Astrocyte (in vitro differentiated cells and primary cell): ENCODE measurements around the gene DIRAS3.

Experiments
- EZH2 ChIP-seq: IDR thresholded peaks from 2 replicates; pipeline ENCODE4 v1.6.1; 2012; ENCODE audit warnings: mild to moderate bottlenecking, low read length, inconsistent platforms; ENCODE audit not compliant: insufficient read depth
- TF ChIP-seq, protein P1 (sequence below): IDR thresholded peaks from 2 replicates; pipeline ENCODE4 v1.5.1; 2011; ENCODE audit warnings: low read depth, mild to moderate bottlenecking, inconsistent platforms, low read length, moderate library complexity; ENCODE audit not compliant: insufficient read depth

DNA sequence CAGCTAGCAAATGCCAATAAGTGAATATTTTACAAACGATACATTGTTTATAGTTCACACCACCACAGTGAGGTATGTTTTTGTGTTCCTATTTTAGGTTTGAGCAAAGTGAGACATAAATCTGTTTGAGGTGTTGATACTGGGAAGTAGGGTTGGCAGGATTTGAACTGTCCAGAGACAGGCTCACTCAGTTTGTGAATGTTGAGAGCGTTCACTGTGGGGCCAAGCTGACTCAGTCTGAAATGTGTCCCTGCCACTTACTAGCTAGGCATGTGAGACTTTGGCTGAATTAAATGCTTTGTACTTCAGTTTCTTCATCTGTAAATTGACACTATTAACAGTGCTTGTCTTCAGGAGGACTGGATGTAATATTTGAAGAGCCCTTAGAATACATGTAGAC, 35.1 kb downstream of the DIRAS3 start:
- TF ChIP-seq, protein P1, sequence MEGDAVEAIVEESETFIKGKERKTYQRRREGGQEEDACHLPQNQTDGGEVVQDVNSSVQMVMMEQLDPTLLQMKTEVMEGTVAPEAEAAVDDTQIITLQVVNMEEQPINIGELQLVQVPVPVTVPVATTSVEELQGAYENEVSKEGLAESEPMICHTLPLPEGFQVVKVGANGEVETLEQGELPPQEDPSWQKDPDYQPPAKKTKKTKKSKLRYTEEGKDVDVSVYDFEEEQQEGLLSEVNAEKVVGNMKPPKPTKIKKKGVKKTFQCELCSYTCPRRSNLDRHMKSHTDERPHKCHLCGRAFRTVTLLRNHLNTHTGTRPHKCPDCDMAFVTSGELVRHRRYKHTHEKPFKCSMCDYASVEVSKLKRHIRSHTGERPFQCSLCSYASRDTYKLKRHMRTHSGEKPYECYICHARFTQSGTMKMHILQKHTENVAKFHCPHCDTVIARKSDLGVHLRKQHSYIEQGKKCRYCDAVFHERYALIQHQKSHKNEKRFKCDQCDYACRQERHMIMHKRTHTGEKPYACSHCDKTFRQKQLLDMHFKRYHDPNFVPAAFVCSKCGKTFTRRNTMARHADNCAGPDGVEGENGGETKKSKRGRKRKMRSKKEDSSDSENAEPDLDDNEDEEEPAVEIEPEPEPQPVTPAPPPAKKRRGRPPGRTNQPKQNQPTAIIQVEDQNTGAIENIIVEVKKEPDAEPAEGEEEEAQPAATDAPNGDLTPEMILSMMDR, result no peak
- no peak for TF ChIP-seq EZH2
